SU-DHL-6 (cell line): ENCODE data around the gene PRSS2.

Source experiments
- CTCF ChIP-seq: fragments of 200-600 bp; sonication (generic); IDR thresholded peaks from one replicate; pipeline ENCODE4 v1.5.1; 2017; ENCODE audit warnings: antibody characterized with exemption, mild to moderate bottlenecking, low read length, moderate library complexity; ENCODE audit not compliant: insufficient read depth, poor library complexity, severe bottlenecking
- EZH2phosphoT487 ChIP-seq: fragments of 200-600 bp; sonication (generic), shearing (Covaris generic); conservative IDR thresholded peaks from 2 replicates; pipeline ENCODE4 v1.6.1; 2018; ENCODE audit warnings: mild to moderate bottlenecking, antibody characterized with exemption, low read length, moderate library complexity, mixed read lengths

GRCh38 chr7:142722248-142722794 is 48.4 kb upstream of the PRSS2 start:
- TF ChIP-seq CTCF: no peak
- no peak for TF ChIP-seq EZH2phosphoT487
